Lower leg skin (tissue), 3 donors: ENCODE data around the gene MICU1.

ENCODE experiments used
- POLR2A ChIP-seq, 2 donors: fragments of 450-650 bp; IDR thresholded peaks; one replicate each; pipeline ENCODE4 v1.6.1; 2016 to 2017; ENCODE audit warnings: antibody characterized with exemption in 2 of 2, mild to moderate bottlenecking in 1 of 2, moderate library complexity in 1 of 2
- TF ChIP-seq, protein P1 (sequence below), 3 donors: fragments of 450-650 bp; IDR thresholded peaks; one replicate each; pipeline ENCODE4 v1.5.1; 2016; ENCODE audit warnings: antibody characterized with exemption in 3 of 3, mild to moderate bottlenecking in 3 of 3, moderate library complexity in 2 of 3

GRCh38 chr10:72470666-72471065, 155.2 kb downstream of the MICU1 start:
- TF ChIP-seq, protein P1, sequence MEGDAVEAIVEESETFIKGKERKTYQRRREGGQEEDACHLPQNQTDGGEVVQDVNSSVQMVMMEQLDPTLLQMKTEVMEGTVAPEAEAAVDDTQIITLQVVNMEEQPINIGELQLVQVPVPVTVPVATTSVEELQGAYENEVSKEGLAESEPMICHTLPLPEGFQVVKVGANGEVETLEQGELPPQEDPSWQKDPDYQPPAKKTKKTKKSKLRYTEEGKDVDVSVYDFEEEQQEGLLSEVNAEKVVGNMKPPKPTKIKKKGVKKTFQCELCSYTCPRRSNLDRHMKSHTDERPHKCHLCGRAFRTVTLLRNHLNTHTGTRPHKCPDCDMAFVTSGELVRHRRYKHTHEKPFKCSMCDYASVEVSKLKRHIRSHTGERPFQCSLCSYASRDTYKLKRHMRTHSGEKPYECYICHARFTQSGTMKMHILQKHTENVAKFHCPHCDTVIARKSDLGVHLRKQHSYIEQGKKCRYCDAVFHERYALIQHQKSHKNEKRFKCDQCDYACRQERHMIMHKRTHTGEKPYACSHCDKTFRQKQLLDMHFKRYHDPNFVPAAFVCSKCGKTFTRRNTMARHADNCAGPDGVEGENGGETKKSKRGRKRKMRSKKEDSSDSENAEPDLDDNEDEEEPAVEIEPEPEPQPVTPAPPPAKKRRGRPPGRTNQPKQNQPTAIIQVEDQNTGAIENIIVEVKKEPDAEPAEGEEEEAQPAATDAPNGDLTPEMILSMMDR (IDR thresholded peaks at IDR 0.05): no peak
- no peak for TF ChIP-seq POLR2A (IDR thresholded peaks at IDR 0.05)
